DOHH2 (cell line): ENCODE results near the gene DUSP28.

Experiments used
- CTCF ChIP-seq: fragments of 200-600 bp; sonication (generic); IDR thresholded peaks from one replicate; pipeline ENCODE4 v1.5.1; 2014; ENCODE audit warnings: antibody characterized with exemption, mild to moderate bottlenecking, low read depth, low read length; ENCODE audit not compliant: poor library complexity, severe bottlenecking
- EZH2phosphoT487 ChIP-seq: fragments of 200-600 bp; sonication (generic); IDR thresholded peaks from 2 replicates; pipeline ENCODE4 v1.6.1; 2017; ENCODE audit warnings: borderline replicate concordance, mild to moderate bottlenecking, antibody characterized with exemption, low read length, moderate library complexity, mixed read lengths

GRCh38 chr2:240522406-240522805 is 37.8 kb upstream of the DUSP28 start:
- TF ChIP-seq EZH2phosphoT487 (no peak), CTCF (no peak)
